ENCODE results near the gene HOOK1.

DNA sequence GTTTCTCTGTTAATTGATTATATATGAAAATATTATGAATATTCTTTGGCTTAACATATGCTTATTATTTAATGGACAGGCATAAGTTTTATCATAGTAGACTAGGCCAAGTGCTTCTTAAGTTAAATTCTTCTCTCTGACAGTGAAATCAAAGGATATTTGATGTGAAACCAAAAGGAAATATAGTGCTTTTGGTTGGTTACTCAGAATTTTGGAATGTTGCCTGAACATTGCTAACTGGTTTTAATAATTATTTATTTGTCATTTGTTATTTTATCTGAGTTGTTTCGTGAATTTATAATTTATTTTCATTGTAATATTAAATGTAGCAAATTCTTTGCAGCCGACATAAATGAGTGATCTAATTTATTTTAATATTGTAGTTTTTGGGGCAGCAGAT, 18.3 kb downstream of the HOOK1 start:
- TF ChIP-seq, protein P1, sequence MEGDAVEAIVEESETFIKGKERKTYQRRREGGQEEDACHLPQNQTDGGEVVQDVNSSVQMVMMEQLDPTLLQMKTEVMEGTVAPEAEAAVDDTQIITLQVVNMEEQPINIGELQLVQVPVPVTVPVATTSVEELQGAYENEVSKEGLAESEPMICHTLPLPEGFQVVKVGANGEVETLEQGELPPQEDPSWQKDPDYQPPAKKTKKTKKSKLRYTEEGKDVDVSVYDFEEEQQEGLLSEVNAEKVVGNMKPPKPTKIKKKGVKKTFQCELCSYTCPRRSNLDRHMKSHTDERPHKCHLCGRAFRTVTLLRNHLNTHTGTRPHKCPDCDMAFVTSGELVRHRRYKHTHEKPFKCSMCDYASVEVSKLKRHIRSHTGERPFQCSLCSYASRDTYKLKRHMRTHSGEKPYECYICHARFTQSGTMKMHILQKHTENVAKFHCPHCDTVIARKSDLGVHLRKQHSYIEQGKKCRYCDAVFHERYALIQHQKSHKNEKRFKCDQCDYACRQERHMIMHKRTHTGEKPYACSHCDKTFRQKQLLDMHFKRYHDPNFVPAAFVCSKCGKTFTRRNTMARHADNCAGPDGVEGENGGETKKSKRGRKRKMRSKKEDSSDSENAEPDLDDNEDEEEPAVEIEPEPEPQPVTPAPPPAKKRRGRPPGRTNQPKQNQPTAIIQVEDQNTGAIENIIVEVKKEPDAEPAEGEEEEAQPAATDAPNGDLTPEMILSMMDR (IDR thresholded peaks at IDR 0.05; ENCODE audit: low read depth, low read length): no peak
- no peak for TF ChIP-seq POLR2A (IDR thresholded peaks at IDR 0.05; ENCODE audit: extremely low read depth, insufficient read length)
